ENCODE data around the gene BAIAP2.
"Not testable (repeated sequence)": the region's sequence is repeated elsewhere in the genome, so short reads cannot be mapped to it uniquely, and the experiment has no call there.

Gene BAIAP2

GRCh38 chr17:81002013-81002384 lies 33.0 kb upstream of the BAIAP2 start:
- DNase-seq (ENCODE audit: low read depth) = no peak

GRCh38 chr17:81002409-81003361 lies 32.3 kb upstream of the BAIAP2 start:
- DNase-seq (ENCODE audit: low read depth) = no peak

- no peak for DNase-seq (ENCODE audit: low read depth)
Observed at GRCh38 chr17:81003711-81004475, 31.1 kb upstream of the BAIAP2 start.

GRCh38 chr17:81006891-81007290 lies 28.1 kb upstream of the BAIAP2 start:
- DNase-seq (ENCODE audit: low read depth) = no peak

- no peak for DNase-seq (ENCODE audit: low read depth)
Observed at GRCh38 chr17:81008140-81008539, 26.8 kb upstream of the BAIAP2 start.

GRCh38 chr17:81009136-81009535 lies 25.8 kb upstream of the BAIAP2 start:
- DNase-seq (ENCODE audit: low read depth) = no peak

- DNase-seq (ENCODE audit: low read depth) = no peak
Observed at GRCh38 chr17:81010935-81011334, 24.0 kb upstream of the BAIAP2 start.

- DNase-seq (ENCODE audit: low read depth) = no peak
Observed at GRCh38 chr17:81011951-81012350, 23.0 kb upstream of the BAIAP2 start.

GRCh38 chr17:81012574-81013447 lies 22.1 kb upstream of the BAIAP2 start:
- DNase-seq (ENCODE audit: low read depth) = no peak

- no peak for DNase-seq (ENCODE audit: low read depth)
Observed at GRCh38 chr17:81013642-81014041, 21.3 kb upstream of the BAIAP2 start.

- DNase-seq (ENCODE audit: low read depth) = no peak
Observed at GRCh38 chr17:81015136-81015535, 19.8 kb upstream of the BAIAP2 start.

- DNase-seq (ENCODE audit: low read depth) = no peak
Observed at GRCh38 chr17:81016575-81016974, 18.4 kb upstream of the BAIAP2 start.

GRCh38 chr17:81017330-81017729 lies 17.6 kb upstream of the BAIAP2 start:
- DNase-seq (ENCODE audit: low read depth) = not testable (repeated sequence)

GRCh38 chr17:81018044-81018802 lies 16.7 kb upstream of the BAIAP2 start:
- DNase-seq (ENCODE audit: low read depth) = no peak

- DNase-seq (ENCODE audit: low read depth) = no peak
Observed at GRCh38 chr17:81019563-81020442, 15.1 kb upstream of the BAIAP2 start.

GRCh38 chr17:81020443-81020766 lies 14.5 kb upstream of the BAIAP2 start:
- DNase-seq (ENCODE audit: low read depth) = no peak

- no peak for DNase-seq (ENCODE audit: low read depth)
Observed at GRCh38 chr17:81020767-81021497, 14.0 kb upstream of the BAIAP2 start.

GRCh38 chr17:81021531-81022343 lies 13.2 kb upstream of the BAIAP2 start:
- no peak for DNase-seq (ENCODE audit: low read depth)

- no peak for DNase-seq (ENCODE audit: low read depth)
Observed at GRCh38 chr17:81022344-81022676, 12.6 kb upstream of the BAIAP2 start.
